HG03066 (cell line): ENCODE results near the gene TCL1A.
"Not testable (repeated sequence)": the region's sequence is repeated elsewhere in the genome, so short reads cannot be mapped to it uniquely, and the experiment has no call there.

Source experiments
- ATAC-seq: cut with Tn5 transposase; IDR thresholded peaks from one replicate; pipeline ENCODE4 v1.9.1; 2021; ENCODE audit warnings: low read depth; ENCODE audit not compliant: unreplicated experiment

The TCL1A gene

GRCh38 chr14:95713596-95714371 is at the start of gene TCL1A:
TSS of gene TCL1A (minus strand) at chr14:95714125. CDS start at chr14:95714066, 59 bp downstream.
- ATAC-seq, result peak; percentile 73

GRCh38 chr14:95763032-95763431 is 49.1 kb upstream of the TCL1A start:
- ATAC-seq, result not testable (repeated sequence)

GRCh38 chr14:95761436-95761835 is 47.5 kb upstream of the TCL1A start:
- ATAC-seq, result no peak

GRCh38 chr14:95760596-95760995 is 46.7 kb upstream of the TCL1A start:
- ATAC-seq, result no peak

GRCh38 chr14:95759941-95760340 is 46.0 kb upstream of the TCL1A start:
- no peak for ATAC-seq

GRCh38 chr14:95758331-95758730 is 44.4 kb upstream of the TCL1A start:
- ATAC-seq, result no peak

GRCh38 chr14:95756751-95757150 is 42.8 kb upstream of the TCL1A start:
- no peak for ATAC-seq

- no peak for ATAC-seq
Observed at GRCh38 chr14:95756127-95756526, 42.2 kb upstream of the TCL1A start.

GRCh38 chr14:95741781-95742180 is 27.9 kb upstream of the TCL1A start:
- ATAC-seq, result no peak

- ATAC-seq, result no peak
Observed at GRCh38 chr14:95741038-95741490, 27.1 kb upstream of the TCL1A start.

- no peak for ATAC-seq
Observed at GRCh38 chr14:95739356-95739755, 25.4 kb upstream of the TCL1A start.

- no peak for ATAC-seq
Observed at GRCh38 chr14:95733212-95733611, 19.3 kb upstream of the TCL1A start.

- no peak for ATAC-seq
Observed at GRCh38 chr14:95730126-95730525, 16.2 kb upstream of the TCL1A start.

- peak; percentile 52 for ATAC-seq
Observed at GRCh38 chr14:95729402-95730028, 15.6 kb upstream of the TCL1A start.

- ATAC-seq, result no peak
Observed at GRCh38 chr14:95727056-95727700, 13.3 kb upstream of the TCL1A start.

- ATAC-seq, result peak; percentile 76
Observed at GRCh38 chr14:95725685-95726336, 11.9 kb upstream of the TCL1A start.

GRCh38 chr14:95722525-95723190 is 8.7 kb upstream of the TCL1A start:
- ATAC-seq, result no peak

- no peak for ATAC-seq
Observed at GRCh38 chr14:95712398-95712797, 1.5 kb downstream of the TCL1A start.

- peak; percentile 35 for ATAC-seq
Observed at GRCh38 chr14:95711476-95712176, 2.3 kb downstream of the TCL1A start.

GRCh38 chr14:95710106-95710505 is 3.8 kb downstream of the TCL1A start:
- no peak for ATAC-seq
